Measurements from ENCODE around the gene L1CAM.

DNA sequence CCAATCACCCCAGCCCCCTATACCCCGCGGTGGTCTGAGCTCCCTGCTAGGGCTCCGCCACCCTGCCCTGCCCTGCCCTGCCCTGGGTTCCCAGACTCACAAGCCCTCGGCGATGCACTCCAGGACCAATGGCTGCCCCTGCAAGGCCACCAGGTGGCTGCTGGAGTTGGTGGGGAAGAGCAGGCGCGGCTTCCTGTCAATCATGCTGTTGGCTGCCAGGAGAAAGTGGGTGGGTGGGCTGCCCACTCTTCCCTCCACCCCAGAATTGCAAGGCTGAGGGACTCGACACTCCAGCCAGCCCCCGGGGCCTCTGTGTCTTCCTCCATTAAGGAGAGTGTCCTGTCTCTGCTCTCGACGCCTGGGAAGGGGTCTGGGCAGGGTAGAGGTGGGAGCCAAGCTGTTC, 15.7 kb downstream of the L1CAM start:
- TF ChIP-seq, protein P1, sequence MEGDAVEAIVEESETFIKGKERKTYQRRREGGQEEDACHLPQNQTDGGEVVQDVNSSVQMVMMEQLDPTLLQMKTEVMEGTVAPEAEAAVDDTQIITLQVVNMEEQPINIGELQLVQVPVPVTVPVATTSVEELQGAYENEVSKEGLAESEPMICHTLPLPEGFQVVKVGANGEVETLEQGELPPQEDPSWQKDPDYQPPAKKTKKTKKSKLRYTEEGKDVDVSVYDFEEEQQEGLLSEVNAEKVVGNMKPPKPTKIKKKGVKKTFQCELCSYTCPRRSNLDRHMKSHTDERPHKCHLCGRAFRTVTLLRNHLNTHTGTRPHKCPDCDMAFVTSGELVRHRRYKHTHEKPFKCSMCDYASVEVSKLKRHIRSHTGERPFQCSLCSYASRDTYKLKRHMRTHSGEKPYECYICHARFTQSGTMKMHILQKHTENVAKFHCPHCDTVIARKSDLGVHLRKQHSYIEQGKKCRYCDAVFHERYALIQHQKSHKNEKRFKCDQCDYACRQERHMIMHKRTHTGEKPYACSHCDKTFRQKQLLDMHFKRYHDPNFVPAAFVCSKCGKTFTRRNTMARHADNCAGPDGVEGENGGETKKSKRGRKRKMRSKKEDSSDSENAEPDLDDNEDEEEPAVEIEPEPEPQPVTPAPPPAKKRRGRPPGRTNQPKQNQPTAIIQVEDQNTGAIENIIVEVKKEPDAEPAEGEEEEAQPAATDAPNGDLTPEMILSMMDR (IDR thresholded peaks at IDR 0.05; ENCODE audit: control extremely low read depth in 1 of 3, insufficient read depth in 1 of 3, low read depth in 1 of 3, low read length in 3 of 3), result no peak
- no peak for TF ChIP-seq SIRT6 (IDR thresholded peaks at IDR 0.05; ENCODE audit: low read length)
- TF ChIP-seq ZNF274 (IDR thresholded peaks at IDR 0.05; ENCODE audit: borderline replicate concordance, extremely low read depth, low read length), result no peak
- TF ChIP-seq TBP (IDR thresholded peaks at IDR 0.05; ENCODE audit: low read depth, low read length), result no peak
- TF ChIP-seq EZH2 (IDR thresholded peaks at IDR 0.05; ENCODE audit: low read depth, low read length, severe bottlenecking), result no peak
- no peak for TF ChIP-seq EGR1 (IDR thresholded peaks at IDR 0.05; ENCODE audit: borderline replicate concordance, low read depth, low read length)
- no peak for TF ChIP-seq SRF (IDR thresholded peaks at IDR 0.05; ENCODE audit: low read depth, low read length)
- TF ChIP-seq EP300 (IDR thresholded peaks at IDR 0.05; ENCODE audit: borderline replicate concordance in 1 of 2, low read depth in 2 of 2, low read length in 2 of 2), result no peak
- TF ChIP-seq SP2 (IDR thresholded peaks at IDR 0.05; ENCODE audit: low read length), result no peak
- TF ChIP-seq JUND (IDR thresholded peaks at IDR 0.05; ENCODE audit: low read length), result no peak
- TF ChIP-seq POLR2A (IDR thresholded peaks at IDR 0.05; ENCODE audit: control extremely low read depth in 1 of 2, low read depth in 2 of 2, low read length in 2 of 2), result no peak
